22Rv1 (cell line): ENCODE measurements around the gene C2orf78.

Source experiments
- ZFX ChIP-seq: fragments of 450-650 bp; IDR thresholded peaks from 2 replicates; pipeline ENCODE4 v1.6.1; 2017; ENCODE audit warnings: antibody characterized with exemption, borderline replicate concordance
- TF ChIP-seq, protein P1 (sequence below): fragments of 450-650 bp; IDR thresholded peaks from 2 replicates; pipeline ENCODE4 v1.5.1; 2017; ENCODE audit warnings: mild to moderate bottlenecking

DNA sequence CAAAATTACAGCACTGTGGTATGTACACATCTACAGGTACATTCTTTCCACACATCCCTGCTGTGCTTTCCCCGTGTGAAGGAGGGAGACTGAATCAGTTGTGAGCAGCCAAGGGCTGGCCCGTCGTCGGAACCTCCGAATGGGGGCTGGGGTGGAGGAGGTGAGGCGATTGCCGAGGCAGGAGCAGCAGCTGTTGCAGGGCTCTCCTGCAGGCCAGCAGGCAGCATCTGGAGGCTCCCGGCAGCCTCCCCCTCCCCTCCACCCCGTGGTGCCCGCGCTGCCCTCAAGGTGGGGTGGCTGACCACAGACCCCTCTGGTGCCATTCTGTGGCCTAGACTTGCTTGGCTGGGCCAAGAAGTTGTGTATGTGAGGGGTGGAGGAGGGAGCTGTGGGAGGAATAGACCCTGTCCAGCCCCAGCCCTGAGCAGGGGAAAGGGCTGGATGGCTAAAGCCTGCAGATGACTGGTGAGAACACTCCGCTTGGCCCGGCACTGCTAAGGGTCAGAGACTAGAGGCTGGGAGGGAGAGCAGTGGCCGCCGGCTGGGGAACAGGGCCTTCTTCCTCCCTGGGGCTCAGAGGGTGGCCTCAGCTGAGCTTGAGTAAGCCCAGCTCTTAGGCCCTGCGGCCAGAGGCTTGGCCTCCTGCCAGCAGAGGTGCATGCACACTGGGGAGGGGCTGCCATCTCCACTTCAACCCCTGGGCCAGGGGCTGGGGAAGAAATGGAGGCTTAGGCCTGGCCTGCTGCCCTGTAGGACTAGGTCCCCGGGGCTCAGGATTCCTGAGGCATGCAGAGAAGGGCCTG lies 52.4 kb downstream of the C2orf78 start:
- TF ChIP-seq, protein P1, sequence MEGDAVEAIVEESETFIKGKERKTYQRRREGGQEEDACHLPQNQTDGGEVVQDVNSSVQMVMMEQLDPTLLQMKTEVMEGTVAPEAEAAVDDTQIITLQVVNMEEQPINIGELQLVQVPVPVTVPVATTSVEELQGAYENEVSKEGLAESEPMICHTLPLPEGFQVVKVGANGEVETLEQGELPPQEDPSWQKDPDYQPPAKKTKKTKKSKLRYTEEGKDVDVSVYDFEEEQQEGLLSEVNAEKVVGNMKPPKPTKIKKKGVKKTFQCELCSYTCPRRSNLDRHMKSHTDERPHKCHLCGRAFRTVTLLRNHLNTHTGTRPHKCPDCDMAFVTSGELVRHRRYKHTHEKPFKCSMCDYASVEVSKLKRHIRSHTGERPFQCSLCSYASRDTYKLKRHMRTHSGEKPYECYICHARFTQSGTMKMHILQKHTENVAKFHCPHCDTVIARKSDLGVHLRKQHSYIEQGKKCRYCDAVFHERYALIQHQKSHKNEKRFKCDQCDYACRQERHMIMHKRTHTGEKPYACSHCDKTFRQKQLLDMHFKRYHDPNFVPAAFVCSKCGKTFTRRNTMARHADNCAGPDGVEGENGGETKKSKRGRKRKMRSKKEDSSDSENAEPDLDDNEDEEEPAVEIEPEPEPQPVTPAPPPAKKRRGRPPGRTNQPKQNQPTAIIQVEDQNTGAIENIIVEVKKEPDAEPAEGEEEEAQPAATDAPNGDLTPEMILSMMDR = no peak
- TF ChIP-seq ZFX = no peak
